ENCODE results near the gene CCSER1.

DNA sequence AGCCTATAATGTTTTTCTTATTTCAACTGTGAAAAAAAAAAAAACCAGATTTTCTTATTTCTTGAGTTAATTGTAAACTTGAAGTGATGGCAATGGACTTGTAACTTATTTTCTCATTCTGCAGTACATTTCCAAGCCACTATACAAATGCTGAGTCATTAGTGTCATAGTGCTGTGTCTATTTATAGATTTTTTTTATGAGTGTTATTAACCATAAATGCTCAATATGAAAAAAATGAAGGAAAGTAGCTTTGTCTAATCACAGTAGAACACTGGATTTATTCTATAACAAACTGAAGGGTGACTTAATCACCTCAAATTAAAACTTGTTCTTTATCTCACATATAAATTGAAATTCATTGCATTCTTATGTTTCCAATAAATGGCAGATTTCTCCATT lies 718.6 kb downstream of the CCSER1 start:
- TF ChIP-seq, protein P1, sequence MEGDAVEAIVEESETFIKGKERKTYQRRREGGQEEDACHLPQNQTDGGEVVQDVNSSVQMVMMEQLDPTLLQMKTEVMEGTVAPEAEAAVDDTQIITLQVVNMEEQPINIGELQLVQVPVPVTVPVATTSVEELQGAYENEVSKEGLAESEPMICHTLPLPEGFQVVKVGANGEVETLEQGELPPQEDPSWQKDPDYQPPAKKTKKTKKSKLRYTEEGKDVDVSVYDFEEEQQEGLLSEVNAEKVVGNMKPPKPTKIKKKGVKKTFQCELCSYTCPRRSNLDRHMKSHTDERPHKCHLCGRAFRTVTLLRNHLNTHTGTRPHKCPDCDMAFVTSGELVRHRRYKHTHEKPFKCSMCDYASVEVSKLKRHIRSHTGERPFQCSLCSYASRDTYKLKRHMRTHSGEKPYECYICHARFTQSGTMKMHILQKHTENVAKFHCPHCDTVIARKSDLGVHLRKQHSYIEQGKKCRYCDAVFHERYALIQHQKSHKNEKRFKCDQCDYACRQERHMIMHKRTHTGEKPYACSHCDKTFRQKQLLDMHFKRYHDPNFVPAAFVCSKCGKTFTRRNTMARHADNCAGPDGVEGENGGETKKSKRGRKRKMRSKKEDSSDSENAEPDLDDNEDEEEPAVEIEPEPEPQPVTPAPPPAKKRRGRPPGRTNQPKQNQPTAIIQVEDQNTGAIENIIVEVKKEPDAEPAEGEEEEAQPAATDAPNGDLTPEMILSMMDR (conservative IDR thresholded peaks at IDR 0.05; ENCODE audit: low read length) = no peak
- TF ChIP-seq EZH2phosphoT487 (IDR thresholded peaks at IDR 0.05; ENCODE audit: borderline replicate concordance) = no peak

Data from Loucy (cell line).